GM19099 (cell line): ENCODE results near the gene GET4.

Source experiments
- POLR2A ChIP-seq: IDR thresholded peaks from 3 replicates; pipeline ENCODE4 v1.6.1; 2011; ENCODE audit warnings: low read depth; ENCODE audit not compliant: insufficient read length; ENCODE audit errors: extremely low read depth

GET4 gene

DNA sequence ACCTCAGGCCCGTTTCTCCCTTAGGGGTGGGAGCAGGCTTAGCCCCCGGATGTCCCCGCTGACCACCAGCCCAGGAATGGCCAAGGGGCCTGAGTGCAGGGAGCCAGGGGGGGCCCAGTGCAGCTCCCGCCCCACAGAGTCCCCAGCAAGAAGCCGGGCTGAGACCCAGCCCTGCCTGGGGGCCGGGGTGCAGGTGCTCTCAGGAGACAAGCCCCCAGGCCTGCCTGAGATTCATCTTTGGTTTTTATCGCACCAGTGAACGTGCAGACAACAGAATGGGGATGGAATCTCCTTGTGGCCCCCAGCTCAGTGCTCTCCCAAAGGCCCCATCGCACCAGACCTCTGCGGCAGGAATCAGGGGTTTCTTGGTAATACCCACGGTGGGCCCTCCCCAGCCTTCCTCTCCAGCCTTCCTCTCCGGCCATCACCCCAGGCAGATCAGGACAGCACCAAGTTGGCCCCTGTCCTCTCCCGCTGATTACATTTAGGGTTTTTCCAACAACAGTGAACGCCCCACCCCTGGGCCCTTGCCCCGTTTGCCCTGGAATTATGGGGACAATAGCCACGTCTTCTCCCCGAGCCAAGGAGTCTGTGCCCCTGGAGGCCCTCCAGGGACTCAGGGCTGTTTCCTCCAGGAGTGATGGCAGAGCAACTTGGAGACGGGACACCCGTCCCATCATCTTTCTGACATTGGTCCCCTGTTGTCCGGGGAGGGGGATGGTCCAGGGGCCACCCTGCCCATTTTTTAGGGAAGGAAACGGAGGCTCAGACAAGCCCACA is 55.7 kb downstream of the GET4 start:
- no peak for TF ChIP-seq POLR2A

DNA sequence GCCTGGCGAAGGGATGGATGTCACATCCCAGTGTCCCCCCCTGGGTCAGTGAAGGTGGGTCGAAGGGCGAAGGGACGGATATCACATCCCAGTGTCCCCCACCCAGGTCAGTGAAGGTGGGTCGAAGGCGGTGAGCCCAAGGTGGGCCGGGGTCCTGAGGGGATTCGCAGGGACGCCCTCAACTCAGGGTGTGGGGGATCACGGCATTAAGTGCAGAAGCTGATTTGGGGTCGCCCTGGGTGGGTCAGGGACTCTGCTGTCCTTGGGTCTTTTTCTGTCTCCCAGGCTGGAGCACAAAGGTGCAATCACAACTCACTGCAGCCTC is 56.3 kb downstream of the GET4 start:
- no peak for TF ChIP-seq POLR2A

- no peak for TF ChIP-seq POLR2A
Measured at GRCh38 chr7:934469-935163, 58.3 kb downstream of the GET4 start.

DNA sequence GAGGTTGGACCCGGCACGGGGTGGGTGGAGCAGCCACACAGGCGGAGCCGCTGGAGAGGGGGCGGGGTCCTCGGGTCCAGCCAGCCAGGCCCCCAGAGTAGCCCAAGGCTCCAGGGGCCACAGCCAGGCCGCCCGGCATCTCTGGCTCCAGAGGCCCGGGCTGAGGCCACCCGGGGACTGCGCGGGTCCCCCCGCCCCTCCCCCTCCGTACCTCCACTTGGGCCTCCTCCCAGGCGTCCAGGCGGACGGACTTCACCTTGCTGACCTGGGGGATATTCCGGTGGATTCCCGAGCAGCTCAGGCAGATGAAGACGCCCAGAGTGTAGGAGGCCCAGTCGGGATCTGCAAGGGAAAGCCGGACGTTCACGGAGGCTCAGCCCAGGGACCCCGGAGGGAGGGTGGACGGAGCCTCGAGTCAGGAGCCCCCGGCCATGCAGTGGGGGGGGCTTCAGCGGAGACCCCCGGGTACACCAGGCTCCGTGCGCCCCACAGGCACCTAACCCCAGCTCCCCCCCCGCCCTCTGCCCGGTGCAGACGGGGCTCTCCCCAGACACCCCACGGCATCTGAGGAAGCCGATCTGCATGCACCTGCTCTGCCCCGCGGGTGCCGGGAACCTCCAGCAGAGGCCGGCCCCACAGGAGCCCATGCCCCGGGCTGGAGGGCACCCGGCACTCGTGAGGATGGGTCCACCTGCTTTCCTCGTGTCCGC is 59.0 kb downstream of the GET4 start:
- no peak for TF ChIP-seq POLR2A

- no peak for TF ChIP-seq POLR2A
Measured at GRCh38 chr7:935874-936385, 59.6 kb downstream of the GET4 start.

GRCh38 chr7:936386-937054 is 60.2 kb downstream of the GET4 start:
- TF ChIP-seq POLR2A: no peak

DNA sequence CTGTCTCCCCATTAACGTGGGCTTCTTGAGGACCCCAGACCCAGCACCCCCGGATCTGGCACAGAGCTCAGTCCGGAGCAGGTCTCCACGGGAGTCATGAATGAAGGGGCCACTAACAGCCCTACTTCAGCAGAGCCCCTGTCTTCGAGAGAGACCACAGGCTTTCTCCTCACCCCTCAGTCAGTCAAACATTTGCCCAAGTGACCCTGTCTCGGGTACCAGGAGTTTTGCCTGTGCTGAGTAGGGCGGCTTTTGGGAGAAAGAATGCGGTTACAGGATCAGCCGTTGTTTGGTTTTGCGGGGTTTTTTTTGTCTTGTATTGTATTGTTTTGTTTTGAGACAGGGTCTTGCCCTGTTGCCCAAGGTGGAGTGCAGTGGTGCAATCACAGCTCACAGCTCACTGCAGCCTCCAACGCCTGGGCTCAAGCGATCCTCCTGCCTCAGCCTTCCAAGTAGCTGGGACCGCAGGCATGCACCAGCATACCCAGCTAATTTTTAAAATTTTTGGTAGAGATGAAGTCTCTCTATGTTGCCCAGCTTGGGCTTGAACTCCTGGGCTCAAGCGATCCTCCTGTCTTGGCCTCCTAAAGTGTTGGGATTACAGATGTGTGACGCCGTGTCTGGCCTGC is 61.6 kb downstream of the GET4 start:
- no peak for TF ChIP-seq POLR2A

GRCh38 chr7:938546-939185 is 62.3 kb downstream of the GET4 start:
- TF ChIP-seq POLR2A: no peak

DNA sequence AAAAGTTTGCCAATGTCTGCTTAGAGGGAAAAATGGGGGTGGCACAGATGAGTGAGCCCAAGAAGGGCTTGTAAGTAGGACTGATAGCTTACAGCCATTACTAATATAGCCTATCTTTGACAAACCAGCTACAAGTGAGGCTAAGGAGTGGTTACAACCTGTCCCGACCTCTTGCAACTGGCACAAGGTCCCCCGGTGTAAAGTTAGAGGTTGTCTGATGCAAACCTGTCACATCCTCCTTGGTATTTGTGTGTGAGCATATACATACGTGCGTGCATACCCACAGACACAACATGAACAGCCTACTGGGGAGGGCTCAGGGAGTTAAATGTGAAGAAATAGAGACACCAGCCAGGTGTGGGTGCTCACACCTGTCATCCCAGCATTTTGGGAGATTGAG is 63.5 kb downstream of the GET4 start:
- TF ChIP-seq POLR2A: no peak

DNA sequence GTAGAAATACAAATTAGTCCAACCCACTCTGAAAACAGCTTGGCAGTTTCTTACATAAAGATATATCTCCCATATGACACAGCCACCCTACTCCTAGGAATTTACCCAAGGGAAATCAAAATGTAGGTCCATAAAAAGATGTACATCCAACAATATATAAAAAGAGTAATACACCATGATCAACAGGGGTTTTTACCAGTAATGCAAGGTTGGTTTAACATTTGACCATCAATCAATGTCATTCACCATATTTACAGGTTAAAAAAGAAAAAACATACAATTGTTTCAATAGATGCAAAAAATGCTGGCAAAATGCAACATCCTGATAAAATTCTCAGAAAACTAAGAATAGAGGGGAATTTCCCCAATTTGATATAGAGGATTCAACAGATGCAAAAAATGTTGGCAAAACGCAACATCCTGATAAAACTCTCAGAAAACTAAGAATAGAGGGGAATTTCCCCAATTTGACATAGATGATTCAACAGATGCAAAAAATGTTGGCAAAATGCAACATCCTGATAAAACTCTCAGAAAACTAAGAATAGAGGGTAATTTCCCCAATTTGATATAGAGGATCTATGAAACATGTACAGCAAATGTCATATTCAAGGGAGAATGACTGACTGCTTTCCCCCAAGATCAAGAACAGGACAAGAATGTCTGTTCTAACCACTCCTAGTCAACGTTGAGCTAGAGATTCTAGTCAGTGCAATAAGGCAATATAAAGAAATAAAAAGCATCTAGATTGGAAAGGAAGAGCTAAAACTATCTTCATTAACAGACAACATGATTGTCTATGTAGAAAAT is 64.5 kb downstream of the GET4 start:
- TF ChIP-seq POLR2A: no peak

- TF ChIP-seq POLR2A: no peak
Measured at GRCh38 chr7:944744-945143, 68.4 kb downstream of the GET4 start.

DNA sequence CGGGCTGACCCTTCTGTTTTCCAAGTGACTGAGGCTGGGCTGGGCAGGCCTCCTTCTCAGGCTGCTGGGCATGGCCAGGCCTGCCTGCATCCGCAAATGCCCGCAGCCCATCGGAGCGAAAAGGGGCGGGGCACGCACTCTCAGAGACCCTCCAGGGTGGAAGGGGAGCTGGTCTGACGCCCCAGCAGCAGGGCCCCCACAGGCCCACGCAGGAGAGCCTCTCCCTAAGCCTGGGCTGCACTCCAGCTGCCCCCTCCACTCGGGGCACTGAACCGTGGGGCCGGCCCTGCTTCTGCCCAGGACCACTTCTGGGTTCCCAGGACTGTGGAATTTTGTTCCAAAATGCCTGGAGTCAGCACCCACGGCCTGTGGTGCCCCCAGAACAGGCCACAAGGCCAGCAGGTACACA is 68.8 kb downstream of the GET4 start:
- TF ChIP-seq POLR2A: no peak

DNA sequence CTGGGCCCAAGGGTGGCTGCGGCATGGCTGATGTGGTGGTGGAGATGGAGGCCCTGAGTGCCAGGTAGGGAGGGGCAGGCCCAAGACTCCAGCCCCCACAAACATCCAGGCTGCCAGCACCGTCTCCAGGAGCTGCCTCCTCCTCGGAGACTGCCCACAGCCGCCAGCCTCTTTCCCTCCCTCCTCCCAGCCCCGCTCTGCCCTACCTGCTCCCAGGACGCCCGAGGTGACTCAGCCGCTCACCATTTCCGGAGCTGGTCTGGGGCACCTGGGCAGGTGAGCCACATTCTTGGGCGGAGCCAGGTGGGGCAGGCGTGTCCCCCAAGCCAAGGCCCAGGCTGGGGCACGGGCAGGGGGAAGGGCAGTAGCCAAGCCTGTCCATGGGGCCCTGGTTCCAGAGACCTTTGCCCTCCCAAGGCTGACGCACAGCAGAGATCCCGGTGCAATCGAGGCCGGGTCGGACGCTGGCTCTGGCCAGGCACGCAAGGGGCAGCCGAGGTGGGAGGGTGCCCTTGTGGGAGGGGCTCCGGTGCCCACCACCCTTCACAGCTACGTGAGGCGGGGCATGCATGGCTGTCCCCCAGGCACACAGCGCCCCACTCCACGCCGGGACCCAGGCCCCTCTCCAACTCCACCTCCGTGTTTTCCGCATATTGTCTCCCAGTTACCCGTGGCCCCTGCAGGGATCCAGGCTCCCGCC is 69.4 kb downstream of the GET4 start:
- TF ChIP-seq POLR2A: no peak
